ENCODE data around the gene F8. TPM values are rescaled to one million over a fixed set of nuclear protein-coding genes. Genes with fewer than 3 reads are reported as not detected.

The F8 gene
- total and polyA plus RNA-seq, 9 of the 15 experiments (the other 6 are each of a cell fraction or from before 2014, with no cell fraction given) = 0.41 to 3.8 (median 0.91) TPM

- TF ChIP-seq, protein P1, sequence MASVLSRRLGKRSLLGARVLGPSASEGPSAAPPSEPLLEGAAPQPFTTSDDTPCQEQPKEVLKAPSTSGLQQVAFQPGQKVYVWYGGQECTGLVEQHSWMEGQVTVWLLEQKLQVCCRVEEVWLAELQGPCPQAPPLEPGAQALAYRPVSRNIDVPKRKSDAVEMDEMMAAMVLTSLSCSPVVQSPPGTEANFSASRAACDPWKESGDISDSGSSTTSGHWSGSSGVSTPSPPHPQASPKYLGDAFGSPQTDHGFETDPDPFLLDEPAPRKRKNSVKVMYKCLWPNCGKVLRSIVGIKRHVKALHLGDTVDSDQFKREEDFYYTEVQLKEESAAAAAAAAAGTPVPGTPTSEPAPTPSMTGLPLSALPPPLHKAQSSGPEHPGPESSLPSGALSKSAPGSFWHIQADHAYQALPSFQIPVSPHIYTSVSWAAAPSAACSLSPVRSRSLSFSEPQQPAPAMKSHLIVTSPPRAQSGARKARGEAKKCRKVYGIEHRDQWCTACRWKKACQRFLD (CRISPR knock-in tag; IDR thresholded peaks at IDR 0.05) = no peak
- TF ChIP-seq, protein P2, sequence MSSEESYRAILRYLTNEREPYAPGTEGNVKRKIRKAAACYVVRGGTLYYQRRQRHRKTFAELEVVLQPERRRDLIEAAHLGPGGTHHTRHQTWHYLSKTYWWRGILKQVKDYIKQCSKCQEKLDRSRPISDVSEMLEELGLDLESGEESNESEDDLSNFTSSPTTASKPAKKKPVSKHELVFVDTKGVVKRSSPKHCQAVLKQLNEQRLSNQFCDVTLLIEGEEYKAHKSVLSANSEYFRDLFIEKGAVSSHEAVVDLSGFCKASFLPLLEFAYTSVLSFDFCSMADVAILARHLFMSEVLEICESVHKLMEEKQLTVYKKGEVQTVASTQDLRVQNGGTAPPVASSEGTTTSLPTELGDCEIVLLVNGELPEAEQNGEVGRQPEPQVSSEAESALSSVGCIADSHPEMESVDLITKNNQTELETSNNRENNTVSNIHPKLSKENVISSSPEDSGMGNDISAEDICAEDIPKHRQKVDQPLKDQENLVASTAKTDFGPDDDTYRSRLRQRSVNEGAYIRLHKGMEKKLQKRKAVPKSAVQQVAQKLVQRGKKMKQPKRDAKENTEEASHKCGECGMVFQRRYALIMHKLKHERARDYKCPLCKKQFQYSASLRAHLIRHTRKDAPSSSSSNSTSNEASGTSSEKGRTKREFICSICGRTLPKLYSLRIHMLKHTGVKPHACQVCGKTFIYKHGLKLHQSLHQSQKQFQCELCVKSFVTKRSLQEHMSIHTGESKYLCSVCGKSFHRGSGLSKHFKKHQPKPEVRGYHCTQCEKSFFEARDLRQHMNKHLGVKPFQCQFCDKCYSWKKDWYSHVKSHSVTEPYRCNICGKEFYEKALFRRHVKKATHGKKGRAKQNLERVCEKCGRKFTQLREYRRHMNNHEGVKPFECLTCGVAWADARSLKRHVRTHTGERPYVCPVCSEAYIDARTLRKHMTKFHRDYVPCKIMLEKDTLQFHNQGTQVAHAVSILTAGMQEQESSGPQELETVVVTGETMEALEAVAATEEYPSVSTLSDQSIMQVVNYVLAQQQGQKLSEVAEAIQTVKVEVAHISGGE (CRISPR knock-in tag; IDR thresholded peaks at IDR 0.05) = peak in 1 of 3 experiments; percentile 87; a peak in 2 of 6 replicates
- TF ChIP-seq TBP (optimal IDR thresholded peaks at IDR 0.05; ENCODE audit: low read depth, low read length) (peak; percentile 48), SAFB (IDR thresholded peaks at IDR 0.05; ENCODE audit: borderline replicate concordance, low read depth, low read length) (peak; percentile 94), RCOR1 (IDR thresholded peaks at IDR 0.05; ENCODE audit: borderline replicate concordance in 1 of 2, low read depth in 2 of 2, low read length in 2 of 2) (peak in 1 of 2 experiments; percentile 1; a peak in 2 of 4 replicates), ZNF407 (IDR thresholded peaks at IDR 0.05; ENCODE audit: low read depth) (no peak), NFIC (IDR thresholded peaks at IDR 0.05) (no peak; the same call in 1 of the 2 replicates), MXI1 (IDR thresholded peaks at IDR 0.05; ENCODE audit: low read depth, low read length) (no peak), U2AF1 (optimal IDR thresholded peaks at IDR 0.05; ENCODE audit: low read depth, low read length) (peak; percentile 22), ZBTB1 (CRISPR knock-in tag; IDR thresholded peaks at IDR 0.05; ENCODE audit: borderline replicate concordance, low read depth) (no peak), ZNF699 (CRISPR knock-in tag; IDR thresholded peaks at IDR 0.05; ENCODE audit: insufficient replicate concordance) (no peak), L3MBTL2 (IDR thresholded peaks at IDR 0.05) (peak; percentile 94), POLR2AphosphoS5 (IDR thresholded peaks at IDR 0.05; ENCODE audit: control insufficient read depth, insufficient read depth, low read depth, low read length) (peak; percentile 51; the same call in 1 of the 2 replicates)
Measured at GRCh38 chrX:155026727-155027508, 4.4 kb upstream of the F8 start, which contains the start of gene FUNDC2 (continued).

All from K562 (cell line).